HG03457 (cell line): ENCODE measurements around the gene TERT.

Source experiments
- ATAC-seq: cut with Tn5 transposase; IDR thresholded peaks from one replicate; pipeline ENCODE4 v1.9.1; 2021; ENCODE audit warnings: moderate number of reproducible peaks; ENCODE audit not compliant: unreplicated experiment

The TERT gene

DNA sequence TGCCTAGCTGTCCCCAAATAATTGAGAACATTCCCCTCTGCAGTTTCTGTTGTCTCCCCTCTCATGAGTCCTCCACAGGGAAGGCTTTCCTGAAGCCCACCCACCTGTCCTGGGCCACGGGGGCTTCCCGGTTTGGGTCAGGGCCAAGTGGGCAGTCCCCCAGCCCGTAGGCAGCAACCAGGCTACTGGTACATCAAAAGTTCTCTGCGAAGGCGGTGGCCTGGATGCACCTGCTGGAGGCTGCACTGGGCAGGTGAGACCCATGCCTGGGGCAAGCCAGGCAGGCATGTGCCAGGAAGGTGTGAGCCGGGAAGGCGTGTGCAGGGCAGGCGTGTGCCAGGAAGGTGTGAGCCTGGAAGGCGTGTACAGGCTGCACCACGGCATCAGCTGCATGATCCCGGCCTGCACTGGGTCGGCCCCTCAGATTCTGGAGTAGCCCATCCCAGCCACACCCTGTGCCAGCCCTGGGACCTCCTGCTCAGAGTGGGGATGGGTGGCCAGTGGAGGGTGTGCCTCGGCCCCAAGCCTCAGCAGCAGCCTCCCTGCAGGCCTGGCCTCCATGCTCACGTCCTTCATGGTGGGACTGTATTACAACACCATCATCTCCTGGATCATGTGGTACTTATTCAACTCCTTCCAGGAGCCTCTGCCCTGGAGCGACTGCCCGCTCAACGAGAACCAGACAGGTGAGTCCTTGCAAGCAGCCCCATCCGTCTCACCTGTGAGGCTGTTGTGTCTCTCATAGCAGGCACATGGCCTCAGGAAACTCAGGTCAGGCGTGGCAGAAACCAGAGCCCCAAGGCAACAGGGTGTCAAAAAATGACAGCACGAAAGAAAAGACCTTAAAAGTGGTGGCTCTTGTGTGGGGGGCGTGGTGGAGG, 84.7 kb downstream of the TERT start:
- ATAC-seq = no peak

DNA sequence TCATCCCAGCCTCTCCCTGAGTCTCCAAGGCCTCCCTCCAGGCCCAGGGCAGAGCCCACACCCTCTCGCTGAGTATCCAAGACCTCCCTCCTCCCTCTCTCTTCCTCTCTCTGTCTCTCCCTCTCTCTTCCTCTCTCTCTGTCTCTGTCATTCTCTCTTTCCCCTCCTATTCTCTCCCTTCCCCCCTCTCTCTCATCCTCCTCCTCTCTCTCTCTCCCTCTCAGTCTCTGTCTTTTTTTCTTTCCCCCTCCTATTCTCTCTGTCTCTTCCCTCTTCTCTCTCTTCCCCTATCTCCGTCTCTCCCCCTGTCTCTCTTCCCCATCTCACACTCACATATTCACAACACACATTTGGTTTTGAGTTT, 85.4 kb downstream of the TERT start:
- ATAC-seq = no peak

DNA sequence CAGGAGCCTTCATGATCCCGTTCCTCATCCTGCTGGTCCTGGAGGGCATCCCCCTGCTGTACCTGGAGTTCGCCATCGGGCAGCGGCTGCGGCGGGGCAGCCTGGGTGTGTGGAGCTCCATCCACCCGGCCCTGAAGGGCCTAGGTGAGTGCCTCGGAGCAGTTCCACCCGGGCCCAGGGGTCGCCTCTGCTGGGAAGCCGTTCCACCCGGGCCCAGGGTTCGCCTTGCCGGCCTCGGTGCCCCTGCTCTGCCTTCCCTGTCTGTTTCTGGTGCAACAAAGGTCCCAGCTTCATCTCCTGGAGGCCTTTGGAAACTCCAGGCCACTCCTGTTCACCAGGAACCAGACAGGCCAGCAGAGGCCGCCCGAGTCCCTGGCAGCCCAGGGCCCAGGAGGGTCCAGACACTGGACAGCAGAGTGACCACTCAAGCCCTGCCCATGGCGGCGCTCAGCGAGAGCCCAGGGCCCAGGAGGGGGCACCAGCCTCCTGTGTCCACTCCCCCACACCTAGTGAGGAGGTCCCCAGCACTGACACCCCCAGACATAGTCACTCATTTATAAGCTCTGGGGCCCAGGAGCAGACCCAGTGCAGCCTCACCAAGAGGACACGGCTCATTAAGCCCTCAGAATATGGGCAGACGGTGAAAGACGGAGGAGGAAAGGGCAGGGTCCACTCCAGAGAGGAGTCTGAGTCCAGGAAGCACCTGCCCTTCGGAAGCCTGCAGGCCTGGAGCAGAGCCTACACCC, 86.0 kb downstream of the TERT start:
- ATAC-seq = no peak

DNA sequence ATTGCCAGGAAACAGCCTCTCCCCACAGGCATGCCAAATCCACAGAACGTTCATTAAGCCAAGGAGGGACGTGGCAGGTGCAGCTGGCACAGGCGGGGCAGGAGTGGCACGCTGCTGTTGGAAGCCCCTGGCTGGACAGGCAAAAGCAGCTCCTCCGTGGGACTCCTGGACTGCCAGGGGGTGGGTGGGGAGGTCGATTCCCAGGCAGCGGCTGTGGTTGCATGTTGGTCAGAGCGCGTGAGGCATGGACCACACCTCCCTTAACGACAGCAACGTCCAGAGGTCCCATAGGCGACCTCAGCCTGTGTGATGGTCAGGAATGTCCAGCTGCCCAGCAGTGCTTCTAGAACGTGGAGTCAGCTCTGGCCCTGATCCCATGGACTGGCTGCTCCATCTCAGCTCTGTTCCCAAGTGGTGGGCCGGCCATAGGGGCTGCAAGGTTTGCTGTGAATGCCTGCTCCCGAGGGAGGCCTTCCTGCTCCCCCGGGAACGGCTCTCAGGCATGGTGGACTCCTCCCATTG, 86.6 kb downstream of the TERT start:
- no peak for ATAC-seq

DNA sequence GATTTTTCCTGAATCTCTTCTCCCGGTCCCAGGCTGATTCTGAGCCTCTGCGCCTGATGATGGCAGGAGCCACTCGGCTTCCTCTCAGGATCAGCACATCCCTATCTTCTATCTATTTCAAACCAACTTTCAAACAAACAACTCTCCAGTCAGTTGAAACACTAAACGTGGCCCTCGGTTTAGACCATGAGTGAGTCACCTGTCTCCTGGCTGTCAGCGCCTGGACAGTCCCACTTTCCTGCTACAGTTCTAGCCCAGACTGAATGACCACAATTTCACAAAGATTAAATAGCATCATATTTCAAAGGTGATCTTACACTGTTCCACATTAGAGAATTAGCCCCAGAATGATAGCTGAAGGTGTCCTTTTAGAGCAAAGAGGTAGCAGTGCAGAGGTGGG, 87.3 kb downstream of the TERT start:
- no peak for ATAC-seq

DNA sequence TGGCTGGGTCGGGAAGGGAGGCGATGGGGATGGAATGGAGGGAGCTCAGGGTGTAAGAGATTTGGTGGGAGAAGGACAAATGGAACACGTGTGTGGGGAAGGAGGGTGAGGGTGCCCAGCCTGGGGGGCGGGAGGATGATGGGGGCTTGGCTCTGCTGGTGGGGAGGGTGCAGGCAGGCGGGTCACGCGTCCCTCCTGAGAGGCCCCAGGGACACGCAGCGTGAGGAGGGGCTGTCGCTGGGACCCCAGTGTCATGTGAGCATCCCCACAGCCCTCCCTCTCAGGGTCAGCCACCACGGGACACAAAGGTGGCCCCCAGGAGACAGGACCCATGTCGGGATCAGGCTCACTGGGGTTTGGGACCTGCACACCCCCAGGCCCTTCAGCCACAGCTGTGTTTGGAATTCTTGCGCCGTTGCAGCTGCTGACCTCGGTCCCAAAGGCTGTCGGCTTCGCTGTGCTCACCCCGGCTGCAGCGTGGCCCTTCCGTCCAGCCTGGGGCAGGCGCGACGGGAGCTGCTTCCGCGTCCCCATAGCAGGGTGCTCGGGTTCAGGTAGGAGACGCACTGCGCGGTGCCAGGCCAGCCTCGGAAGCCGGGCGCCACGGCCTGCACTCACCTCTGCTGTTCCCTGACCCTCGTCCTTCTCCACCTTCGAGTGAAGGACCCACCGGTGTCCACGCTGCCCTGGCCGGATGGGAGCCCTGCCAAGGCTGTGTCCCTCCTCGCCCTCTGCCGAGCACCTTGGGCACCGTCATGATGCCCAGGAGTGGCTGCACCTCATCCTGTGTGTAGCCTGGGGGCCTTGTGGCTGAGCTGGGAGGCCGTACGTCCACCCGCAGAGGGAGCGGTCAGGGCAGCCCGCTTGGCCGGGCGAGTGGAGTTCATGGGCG, 88.1 kb downstream of the TERT start:
- ATAC-seq = no peak

DNA sequence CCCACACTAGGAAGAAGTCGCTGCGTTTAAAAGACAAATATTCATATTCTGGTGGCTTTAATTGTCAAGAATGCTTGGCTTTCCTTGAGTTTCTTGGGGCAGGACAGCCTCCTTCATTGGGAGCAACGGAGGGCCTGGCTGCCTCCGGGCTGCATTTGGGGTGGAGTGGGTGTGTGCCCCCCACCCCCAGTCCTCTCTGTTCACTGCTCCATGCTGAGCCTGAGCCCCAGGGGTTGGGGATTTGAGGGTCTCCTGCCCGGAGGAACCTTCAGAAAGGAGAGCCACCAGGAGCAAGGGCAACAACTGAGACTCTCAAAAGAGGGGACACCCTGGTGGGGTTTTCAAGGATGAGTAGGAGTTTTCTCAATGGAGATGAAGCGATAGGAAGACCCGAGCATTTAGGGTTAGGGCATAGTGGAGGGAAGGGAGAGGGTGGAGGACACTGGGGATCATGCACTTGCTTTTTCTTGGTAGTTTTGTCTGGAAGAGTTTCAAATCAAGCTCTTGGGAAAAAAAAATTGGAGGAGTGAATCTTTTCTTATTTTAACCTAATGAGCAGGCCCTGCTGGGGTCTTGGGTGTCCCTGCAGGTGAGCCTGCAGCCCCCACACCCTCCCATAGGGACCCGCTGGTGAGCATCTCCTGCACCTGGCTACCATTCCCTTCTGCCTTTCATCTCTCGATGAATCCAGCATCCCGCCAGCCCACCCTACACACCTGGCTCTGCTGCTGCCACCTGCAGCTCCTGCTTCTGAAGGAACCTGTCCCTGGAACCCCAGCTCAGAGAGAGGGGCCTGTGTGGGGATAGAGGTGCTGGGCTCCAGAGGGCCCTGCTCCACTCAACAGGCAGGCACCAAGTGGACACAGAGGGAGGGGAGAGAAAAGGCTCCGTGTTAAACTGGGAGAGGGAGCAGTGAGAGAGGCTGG, 89.3 kb downstream of the TERT start:
- ATAC-seq = no peak

DNA sequence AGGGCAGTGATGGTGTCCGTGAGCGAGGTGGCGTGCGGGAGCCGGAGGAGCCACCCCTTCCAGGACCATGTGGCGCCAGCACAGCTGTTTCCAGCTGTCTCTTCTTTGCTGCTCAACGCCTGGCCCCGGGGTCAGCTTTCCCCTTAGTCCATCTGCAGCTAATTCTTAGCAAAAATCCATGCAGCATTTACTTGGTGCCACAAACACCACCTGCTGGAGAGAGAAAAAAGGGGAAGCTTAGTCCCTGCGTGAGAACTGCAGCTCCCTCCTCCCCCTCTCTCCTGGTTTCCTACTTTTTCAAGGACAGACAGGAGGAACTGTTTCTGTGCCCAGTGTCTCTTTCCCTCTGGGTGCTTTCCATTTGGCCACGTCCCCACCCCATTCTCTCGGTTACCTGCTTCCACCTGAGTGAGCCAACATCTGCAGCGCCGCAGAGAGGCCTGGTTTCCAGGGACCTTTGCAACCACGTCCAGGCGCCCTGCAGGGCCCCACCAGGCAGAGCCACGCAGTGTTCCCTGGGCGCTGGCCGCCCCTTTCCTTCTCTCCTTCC, 90.1 kb downstream of the TERT start:
- ATAC-seq = no peak

DNA sequence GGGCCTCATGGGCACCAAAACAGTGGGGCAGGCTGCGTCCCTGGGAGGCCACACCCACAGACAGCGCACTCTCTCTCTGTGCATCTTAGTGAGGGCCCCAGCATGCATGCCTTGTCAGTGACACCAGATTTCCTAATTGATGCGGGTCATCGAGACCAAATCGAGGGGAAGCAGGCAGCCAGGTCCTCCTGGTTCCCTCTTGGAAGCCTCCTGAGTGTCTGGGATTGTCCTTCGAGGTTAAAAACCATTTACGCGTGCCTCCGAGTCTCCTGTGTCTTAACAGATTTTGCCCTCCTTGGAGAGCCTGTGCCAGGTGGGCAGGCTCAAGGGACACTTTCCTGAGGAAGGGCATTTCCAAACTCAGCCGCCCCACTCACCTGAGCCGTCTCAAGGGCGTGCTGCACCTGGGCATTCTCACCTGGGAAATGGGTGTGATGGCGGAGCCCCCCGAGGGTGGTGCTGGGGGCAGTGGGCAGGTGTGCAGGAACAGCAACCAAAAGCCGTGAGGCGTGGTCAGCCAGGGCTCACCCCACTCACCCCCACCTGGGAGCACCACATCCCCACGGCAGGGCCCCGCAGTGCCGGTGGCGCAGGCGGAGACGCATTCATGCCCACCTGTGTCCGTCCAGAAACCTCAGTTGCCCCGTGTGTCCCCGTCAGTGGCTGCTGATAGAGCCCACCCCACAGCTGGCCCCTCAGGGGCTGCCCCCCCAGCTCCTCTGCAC, 90.7 kb downstream of the TERT start:
- no peak for ATAC-seq

DNA sequence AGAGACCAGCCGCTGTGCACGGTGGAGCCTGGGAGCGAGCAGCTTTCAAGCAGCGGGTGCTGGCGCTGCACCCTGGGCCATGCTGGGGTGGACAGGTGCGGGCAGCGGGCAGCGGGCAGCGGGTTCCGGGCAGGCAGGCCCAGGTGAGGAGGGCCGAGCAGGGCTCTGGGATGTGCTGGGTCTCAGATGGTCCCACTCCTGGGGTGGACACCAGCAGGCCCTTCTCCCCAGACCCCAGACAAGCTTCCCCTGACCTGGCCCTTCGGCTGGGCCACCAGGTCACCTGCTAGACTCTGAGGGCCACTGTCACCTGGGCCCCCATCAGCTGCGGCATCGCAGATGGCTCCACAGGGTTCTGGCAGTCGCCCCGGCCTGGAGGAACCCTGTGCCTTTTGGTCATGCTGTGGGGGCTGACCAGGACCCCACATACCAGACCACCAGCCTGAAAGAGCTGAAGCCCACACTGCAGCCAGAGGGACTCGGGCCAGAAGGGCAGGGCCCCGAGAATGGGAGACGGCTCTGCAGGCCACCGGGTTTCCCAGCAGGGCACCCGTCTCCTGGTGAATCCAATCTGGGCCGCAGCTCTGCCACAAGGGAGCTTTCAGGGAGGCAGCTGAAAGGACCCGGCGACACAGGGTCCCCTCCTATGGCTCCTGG, 91.4 kb downstream of the TERT start:
- ATAC-seq = no peak
